ENCODE data around the gene TSPAN10.
A peak's percentile ranks its signal among the peaks of the same experiment; 100 is the strongest.
"Not testable (repeated sequence)": the region's sequence is repeated elsewhere in the genome, so short reads cannot be mapped to it uniquely, and the experiment has no call there.

Gene TSPAN10

DNA sequence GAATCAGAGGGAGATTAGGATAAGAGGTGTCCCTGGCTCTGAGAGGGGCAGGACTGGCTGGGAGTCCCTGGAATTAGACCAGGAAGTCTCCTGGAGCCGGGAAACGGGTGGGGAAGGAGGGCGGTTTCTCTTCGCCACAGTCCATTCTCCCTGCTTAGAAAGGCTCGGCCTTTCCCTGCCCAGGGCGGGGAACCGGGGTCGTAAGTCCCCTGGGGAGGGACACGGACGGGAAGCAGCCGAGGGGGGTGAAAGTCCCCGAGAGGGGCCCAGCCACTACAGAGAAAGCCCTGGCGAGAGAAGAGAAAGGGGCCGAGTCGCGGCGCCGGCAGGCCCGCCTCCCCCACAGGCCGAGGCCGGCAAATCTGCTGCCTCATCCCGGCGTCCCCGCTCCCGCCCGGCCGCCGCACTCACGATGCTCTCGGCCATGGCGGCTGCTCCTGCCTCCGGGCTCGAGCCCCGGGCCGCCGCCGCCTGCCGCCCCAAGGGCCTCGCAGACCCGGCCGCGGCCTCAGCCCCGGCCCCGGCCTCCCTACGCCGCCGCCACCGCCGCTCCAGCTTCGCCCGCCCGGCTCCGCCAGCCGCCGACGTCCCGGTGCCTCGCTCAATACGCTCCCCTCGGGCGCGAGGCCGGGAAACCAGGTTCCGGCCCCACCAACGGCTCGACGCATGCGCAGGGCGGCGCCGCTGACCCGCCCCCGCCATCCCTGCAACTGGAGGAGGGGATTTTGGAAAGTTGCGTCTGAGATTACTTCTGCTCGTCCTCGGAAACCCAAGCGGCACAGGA is at the start of gene TSPAN10, which contains the start of gene NPLOC4:
Gene TSPAN10 (plus strand): TSS at position 692 of the 784 bp plus-strand sequence. CDS start 5,217 bp downstream, outside the sequence.
Gene NPLOC4 (minus strand): TSS at position 608 of the 784 bp plus-strand sequence. CDS start 182 bp downstream, at position 426.
- peak; percentile 90 for DNase-seq

DNA sequence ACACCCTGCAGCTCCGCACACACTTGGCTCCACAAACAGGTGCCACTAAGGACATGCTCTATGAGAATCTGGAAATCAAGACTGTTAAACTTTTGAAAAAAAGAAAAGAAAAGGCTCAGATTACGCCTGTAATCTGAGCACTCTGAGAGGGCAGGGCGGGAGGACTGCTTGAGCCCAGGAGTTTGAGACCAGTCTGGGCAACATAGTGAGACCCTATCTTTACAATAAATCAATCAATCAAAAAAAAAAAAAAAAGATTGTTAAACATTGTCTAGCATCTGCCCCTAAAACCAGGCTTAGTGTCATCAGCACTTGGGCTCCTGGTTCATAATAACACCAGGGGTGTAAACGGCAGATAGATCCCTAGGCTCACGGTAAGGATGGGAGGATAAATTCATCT is 47.4 kb upstream of the TSPAN10 start:
- DNase-seq = no peak

DNA sequence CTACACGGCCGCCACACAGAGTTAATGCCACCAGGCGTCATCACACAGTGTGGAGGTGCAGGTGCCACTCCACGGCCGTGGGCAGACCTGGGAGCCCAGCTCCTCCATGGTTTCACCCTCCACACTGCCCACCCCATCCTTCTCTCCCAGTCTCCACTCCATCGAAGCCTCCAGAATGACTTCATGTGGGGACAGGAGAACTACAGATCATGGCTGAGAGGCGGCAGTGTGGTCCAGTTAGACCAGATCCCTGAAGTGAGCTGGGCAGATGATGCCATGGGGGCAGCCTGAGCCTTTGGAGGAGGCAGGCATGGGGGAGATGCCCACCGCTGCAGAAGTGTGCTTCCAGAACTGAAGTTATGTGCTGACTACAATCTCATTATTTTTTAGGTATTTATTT is 46.9 kb upstream of the TSPAN10 start:
- no peak for DNase-seq

DNA sequence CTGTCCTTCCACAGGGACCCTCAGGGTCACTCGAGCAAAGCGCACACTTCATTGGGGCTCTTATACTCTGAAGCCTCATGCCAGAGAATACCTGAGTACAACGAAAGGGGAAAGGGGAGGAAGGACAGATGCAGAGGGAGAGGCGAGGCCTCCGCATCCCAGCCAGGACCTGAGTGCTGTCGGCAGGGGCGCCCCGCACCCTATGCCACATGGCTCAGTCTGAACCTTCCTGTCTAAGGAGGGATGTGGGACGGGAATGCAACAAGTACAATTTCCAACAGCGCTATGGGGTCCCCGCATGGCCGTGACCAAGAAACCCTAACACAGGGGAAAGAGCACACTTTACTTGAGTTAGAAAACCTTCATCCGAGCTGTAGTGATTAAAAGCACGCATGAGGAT is 45.0 kb upstream of the TSPAN10 start:
- DNase-seq = no peak

DNA sequence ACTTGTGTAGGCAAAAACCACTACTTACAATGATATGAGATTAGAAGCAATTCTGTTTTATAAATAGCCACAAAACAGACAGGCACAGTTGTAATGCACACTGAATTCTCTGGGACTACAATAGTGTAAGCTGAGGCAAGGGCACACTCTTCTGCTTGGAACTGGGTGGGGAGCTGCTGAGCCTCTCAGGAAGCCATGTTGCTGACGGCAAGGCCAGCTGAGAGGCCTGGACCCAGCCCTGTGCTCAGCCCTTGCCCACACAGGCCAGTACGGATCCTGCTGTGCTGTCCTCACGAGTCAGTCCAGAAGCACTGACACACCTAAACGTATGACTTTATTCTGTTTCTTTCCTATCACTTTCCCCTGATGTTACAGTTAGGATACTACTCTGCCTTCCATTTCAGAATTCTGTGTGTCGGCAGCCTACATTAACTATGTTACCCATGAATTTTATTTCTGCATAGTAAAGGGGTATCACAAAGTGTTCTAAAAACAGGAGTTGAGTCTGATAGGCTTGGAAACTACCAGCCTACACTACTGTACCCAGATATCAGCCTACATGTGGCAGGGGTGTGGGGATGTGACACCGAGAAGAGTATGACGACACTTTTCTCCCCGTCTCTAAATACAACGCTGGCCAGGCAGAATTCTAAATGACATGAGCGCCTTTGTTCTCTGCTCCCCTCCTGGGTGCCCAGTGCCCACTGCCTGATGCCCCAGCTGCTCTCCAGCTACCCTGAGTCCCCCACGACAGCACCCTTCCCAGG is 43.7 kb upstream of the TSPAN10 start:
- DNase-seq = no peak

DNA sequence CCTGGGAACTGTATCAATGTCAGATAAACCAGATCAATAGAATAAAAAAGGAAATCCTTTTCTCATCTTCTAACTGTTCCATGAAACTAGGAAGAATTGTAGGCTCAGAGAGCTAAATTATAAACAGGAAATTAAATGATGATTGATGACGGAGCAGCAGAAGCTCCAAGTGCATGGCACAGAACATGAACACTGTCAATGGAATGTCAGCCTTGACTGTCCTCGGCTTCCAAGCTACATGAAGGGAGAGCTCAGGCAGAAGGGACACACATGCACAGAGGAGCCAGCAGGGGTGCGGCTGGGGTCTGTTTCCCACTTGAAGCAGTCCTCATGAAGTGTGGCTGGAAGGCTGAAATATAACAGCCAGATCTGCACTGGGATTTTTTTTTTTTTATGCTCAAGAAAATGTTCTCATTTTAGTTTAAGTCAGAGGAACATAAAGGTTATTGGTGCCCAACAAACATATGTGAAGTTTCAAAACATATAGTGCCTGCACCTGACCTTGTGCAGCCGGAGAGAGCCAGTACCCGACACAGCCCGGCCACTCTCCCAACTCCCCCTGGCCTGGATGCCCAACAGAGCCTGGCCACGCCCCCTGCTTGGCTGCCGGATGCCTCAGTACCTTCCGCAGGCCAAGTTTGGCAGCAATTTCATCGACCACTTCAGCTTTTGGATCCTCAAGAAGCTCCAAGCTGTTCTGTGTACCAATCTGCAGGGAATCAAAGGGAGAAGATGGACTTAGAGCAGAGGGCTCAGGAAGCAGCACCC is 37.1 kb upstream of the TSPAN10 start:
- DNase-seq = no peak

DNA sequence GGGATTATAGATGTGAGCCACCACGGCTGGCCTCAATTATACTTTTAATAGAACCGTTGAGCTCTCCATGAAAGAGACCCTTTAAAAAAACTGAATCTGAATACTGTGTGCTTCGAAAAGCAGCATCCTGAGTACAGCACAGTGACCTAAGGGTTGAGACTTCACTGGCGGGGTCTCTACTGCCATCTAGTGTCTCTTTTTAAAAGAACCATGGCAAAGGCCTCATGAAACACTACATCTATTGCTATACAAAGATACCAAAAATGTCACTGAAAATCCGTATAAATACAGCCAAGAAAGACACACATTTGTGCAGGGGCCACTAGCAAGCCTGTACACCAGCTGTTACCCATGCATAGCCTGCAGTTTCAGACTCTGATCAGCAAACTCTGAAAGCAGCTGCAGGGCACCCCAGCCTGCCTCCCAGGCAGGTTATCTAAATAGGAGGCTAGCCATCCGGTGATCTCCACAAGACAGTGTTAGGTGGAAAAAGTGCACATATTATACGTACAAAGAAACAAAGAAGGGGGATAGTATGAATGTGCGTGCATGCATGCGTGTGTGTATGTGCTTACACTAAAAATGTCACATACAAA is 35.4 kb upstream of the TSPAN10 start:
- peak; percentile 86 for DNase-seq

DNA sequence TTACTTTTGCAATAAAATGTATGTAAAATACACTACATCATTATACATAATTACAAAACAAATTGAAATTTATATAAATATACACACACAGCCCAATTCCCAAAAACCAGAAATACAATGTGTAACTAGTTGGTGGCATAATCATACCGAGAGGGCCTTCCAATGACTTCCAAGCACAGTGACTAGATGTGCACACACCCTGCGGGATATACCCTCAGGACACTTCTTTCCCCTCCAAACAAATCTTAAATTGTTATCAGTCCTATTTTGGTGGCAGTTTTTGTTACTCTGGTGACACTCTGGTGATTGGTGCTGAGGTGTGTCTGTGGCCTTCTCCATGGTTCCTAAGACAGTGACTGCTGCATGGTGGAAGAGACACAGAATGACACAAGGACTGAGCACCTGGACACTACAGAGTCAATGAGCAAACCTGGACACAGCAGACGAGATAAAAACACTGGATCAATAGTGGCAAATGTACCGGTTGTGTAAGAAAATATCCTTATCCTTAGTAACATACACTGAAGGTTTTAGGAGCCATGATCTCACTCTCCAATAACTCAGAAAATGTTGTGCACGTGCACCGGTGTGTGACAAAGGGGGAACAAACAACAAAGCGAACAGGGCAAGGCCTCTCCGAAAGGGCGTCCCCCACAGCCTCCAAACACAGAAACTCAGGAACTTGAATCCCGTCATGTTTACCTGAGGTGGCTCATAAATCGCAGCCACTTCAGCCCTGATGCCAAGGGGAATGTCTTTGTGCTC is 33.0 kb upstream of the TSPAN10 start:
- no peak for DNase-seq

DNA sequence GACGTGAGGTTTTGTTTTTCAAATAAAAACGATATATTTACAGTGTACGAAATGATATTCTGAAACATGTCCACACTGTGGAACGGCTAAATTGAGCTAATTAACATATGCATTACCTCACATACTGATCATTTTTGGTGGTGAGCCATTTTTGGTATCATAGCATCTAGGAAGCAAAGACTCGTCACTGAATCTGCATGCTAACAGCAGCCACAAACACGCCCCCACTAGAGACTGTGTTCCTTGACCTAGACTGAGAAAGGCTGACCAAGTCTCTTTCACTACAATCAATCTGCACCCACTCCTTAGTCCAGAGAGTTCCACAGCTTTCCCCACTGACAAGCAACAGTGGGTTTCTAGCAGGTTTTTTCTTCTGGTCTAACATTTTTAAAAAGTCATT is 29.6 kb upstream of the TSPAN10 start:
- no peak for DNase-seq

DNA sequence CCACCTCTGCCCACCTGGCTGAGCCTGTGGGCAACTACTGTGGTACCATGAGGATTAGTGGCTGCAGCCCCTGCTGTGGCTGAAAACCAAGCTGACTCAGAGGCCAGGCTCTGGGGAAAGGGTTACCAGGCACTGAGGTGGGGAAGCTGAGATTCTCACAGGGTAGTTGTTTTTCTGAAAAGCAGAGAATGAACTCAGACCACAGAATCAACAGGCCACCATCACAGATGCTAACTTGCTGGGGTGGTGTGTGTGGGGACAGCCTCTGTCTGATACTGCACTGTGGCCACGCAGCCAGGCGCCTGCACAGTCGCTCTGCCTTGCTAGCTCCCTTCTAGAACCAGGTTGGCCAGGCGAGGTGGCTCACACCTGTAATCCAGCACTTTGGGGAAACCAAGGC is 28.9 kb upstream of the TSPAN10 start:
- DNase-seq = no peak

DNA sequence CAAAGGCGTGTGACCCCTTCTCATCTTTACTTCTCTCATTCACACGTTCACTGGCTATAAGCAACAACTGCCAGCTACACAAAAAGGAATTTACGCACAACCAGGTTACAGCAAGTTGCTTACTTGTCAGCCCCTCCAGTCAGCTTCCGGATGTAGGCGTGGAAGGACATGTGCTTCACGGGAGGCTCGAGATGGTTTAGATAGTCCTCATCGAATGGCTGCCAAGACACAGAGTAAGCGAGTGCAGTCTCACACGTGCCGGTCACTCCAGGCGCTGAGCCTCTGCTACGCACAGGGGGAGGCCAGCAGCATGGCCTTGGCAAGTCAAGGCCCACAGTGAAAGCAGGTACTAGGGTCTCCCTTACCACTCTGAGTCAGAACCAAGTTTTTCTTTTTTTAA is 28.4 kb upstream of the TSPAN10 start:
- DNase-seq = no peak

DNA sequence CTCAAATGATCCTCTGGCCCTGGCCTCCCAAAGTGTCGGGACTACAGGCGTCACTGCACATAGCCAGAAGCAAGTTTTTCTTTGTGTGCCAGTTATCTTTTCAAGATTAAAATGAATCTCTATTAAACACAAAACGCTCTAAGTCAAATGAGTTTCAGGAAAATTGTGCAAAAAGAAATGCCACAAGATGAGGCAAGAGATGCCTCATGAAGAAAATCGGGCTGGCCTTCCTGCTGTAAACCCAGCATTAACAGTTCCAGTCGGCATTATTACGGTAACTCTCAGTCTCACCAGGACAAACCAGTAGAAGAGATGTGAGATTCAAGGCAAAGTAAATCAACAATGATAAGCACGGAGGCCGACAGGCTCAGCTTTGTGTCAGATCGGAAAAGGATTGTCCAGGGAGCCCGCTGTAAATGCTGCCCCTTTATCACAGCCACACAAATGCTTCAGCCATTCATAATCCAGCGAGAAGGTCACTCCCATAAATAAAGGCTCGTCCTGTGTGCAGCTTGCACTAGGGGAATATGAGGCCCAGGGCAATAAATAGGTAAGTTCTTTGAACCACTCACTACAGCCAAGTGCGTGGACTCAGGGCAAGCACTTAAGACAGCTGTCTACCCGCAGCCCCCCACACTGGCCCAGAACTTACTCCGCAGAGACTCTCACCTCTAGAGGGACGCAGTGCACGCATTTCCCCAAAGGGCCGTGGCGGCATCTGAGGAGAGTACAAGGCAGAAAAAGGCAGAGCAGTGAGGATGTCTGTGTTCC is 27.3 kb upstream of the TSPAN10 start:
- DNase-seq = no peak

DNA sequence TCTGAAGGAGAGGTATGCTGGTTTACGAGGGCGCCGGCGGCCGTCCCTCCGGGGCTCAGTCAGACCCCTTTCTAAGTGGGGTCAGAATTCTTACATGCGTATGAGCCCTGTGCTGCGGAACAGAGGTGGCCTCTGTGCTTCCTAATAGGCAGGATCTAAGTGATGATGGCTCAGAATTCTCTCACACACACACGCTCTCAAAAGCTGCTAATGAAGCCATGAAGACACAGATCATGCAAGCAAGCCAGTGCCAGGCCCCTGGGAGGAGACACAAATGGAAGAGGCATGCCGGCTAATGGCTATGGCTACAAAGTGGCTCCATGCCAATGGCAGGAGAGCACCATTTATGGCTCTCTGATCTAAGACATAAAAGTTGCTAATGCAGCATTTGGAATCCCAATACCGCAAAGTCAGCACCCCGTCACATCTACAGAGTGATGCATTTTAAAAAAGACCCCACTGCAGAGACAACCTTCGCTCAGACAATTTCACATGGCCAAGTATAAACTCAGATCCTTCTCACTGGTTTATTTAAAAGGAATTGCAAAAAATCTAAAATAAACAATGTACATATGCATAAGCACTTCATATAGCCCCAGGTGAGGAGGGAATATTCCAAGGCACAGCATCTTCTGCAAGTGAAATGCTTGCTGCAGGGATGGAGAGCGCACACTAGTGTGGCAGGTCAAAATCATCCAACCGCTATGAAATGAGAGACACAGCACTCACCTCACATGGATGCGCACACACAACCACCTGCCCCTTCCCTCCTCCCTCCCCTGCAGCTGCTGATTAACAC is 24.6 kb upstream of the TSPAN10 start:
- DNase-seq = no peak

DNA sequence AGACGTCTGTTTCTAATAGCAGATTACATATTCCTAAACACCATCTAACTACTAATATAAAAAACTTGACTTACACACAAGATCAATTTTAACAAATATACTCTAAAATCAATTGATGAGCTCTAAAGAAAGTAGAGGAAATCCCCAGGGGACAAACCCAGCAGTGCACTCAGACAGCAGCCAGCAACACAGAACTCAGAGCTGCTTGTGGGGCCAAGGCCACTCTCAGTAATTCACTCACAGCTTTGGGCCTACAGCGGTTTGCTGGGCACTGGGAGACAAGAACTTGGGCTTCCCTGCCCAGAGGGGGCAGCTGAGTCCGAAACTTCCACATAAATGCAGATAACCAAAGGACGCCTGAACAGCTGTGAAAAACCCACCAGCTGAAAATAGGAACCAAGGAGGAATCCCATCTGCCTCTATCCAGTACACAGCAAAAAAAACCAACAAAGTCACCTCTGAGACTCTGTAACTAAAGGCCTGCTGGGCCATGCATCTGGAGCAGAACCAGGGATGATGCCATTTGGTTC is 21.5 kb upstream of the TSPAN10 start:
- no peak for DNase-seq

DNA sequence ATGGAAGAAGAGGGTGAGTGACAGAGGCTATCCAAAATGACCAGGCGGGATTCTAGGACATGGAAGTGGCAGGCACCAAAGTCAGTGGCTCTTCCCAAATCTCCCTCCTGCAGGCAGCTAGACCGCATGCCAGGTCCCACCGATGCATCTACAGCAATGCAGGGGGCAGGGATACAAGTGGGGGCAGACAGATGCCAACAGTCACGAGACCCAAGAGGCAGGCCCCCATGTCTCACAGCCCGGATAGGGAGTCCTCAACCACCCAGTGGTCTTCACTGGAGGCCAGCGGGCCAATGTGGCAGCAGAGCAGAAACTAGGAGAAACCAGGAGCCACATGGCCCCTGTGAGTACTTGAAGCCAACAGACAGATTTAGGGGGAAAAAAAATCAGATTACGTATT is 20.1 kb upstream of the TSPAN10 start:
- DNase-seq = no peak

DNA sequence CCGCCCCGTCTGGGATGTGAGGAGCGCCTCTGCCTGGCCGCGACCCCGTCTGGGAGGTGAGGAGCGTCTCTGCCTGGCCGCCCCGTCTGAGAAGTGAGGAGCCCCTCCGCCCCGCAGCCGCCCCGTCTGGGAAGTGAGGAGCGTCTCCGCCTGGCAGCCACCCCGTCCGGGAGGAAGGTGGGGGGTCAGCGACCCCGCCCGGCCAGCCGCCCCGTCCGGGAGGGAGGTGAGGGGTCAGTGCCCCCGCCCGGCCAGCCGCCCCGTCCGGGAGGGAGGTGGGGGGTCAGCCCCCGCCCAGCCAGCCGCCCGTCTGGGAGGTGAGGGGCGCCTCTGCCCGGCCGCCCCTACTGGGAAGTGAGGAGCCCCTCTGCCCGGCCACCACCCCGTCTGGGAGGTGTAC is 18.7 kb upstream of the TSPAN10 start:
- not testable (repeated sequence) for DNase-seq

DNA sequence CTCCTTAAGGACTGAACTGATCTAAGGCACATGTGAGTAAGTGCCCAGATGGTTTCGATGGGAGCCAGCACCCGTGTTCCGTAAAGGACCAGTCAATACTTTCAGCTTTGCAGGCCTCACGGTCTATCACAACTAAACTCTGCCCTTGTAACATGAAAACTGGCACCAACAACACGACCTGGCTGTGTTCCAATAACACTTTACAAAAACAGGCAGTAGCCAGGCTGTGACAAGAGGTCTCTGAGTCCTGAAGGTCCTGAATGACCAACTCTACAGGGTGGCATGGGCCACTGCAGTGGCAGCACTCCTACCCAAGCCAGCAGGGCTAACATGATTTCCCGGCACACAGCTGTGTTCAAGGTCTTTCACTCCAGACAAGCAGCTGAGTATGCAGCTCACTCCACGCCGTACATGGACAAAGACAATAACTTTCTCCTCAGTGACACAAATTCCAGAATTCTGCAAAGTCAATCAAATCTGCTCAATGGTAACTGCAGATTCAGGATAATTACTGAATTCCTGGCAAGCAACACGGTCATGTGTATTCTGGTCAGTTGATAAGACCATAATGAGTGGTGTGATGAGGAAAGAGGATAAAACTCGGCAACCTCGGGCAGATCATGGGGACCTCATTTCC is 15.4 kb upstream of the TSPAN10 start:
- no peak for DNase-seq

DNA sequence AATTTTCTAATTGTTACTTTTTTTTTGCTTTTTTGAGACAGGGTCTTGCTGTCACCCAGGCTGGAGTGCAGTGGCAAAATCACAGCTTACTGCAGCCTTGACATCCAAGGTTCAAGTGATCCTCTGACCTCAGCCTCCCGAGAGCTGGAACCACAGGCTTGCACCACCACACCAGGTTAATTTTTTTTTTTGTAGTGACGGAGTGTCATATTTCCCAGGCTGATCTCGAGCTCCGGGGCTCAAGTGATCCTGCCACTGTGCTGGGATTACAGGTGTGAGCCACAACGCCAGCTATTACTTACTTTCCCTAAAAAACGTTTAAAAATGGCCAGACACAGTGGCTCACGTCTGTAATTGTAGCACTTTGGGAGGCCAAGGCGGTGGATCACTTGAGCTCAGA is 6.7 kb upstream of the TSPAN10 start:
- DNase-seq = no peak

DNA sequence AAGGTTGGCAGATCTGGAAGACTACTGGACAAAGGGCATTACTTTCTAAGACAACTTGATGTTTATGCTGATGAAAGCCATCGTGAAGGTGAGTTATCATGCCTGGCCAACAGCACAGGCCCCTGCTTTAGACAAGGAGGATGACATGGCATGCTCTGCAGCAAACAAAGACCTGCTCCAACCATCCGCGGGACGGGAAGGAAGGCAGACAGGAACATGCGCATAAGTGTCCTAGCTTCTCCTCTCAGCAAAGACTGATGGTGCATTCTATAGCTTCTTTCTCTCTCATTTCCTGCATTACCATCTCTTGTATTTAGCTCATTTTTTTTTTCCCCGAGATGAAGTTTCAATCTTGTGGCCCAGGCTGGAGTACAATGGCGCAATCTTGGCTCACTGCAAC is 5.5 kb upstream of the TSPAN10 start:
- DNase-seq = no peak

DNA sequence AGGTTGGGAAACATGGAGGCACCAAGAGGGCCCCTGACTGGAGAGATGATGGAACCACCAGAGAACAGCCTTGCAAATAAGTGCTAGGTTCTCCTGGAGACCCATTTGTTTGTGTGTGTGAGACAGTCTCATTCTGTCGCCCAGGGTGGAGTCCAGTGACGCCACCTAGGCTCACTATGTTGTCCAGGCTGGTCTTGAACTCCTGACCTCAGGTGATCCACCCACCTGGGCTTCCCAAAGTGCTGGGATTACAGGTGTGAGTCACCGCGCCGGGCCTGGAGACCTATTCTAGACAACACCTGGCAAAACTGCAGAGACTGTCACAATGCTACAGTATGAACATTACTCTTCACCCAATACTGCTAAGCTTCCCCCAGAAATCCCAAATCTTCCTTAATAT is 1.6 kb upstream of the TSPAN10 start:
- DNase-seq = peak; percentile 48
